OCI-LY7 (cell line): Measurements from ENCODE around the gene COPS7B. TPM values are rescaled to one million over a fixed set of nuclear protein-coding genes. Genes with fewer than 3 reads are reported as not detected.

Experiments
- BruUV-seq: library from RNA; stranded (reverse); fragments of 400-500 nt; replicated peaks from 2 replicates; lab custom pipeline; 2021; lab: Mats Ljungman, UMichigan
- CTCF ChIA-PET: fragments of 300-600 bp; sonication (Branson Sonifier 250); formaldehyde crosslinking; loops from one replicate; lab custom pipeline; 2022; ENCODE audit warnings: antibody characterized with exemption; ENCODE audit not compliant: unreplicated experiment; lab: Charles Lee
- POLR2A ChIA-PET: fragments of 300-600 bp; sonication (Branson Sonifier 250); formaldehyde crosslinking; loops from one replicate; lab custom pipeline; 2022; ENCODE audit warnings: antibody characterized with exemption; lab: Charles Lee
- DNase-seq: peaks from one replicate; pipeline ENCODE4 v3.0.0-alpha.2; 2015; ENCODE audit warnings: low spot score
- H2AFZ ChIP-seq: fragments of 200-600 bp; sonication (generic), shearing (Covaris generic); 2 replicates; pipeline ENCODE4 v1.6.1; 2014; ENCODE audit warnings: mild to moderate bottlenecking, antibody characterized with exemption, low read length, moderate library complexity
- H3K27ac ChIP-seq: fragments of 200-600 bp; sonication (generic); 2 replicates; pipeline ENCODE4 v1.5.1; 2014; ENCODE audit warnings: mixed run types, low read depth, mild to moderate bottlenecking, moderate library complexity, low read length, inconsistent platforms; ENCODE audit not compliant: poor library complexity, severe bottlenecking
- H3K36me3 ChIP-seq: fragments of 200-600 bp; sonication (generic); 2 replicates; pipeline ENCODE4 v1.6.1; 2014; ENCODE audit warnings: mild to moderate bottlenecking, antibody characterized with exemption, low read length, moderate library complexity, mixed read lengths; ENCODE audit not compliant: insufficient read depth
- H3K4me1 ChIP-seq: fragments of 200-600 bp; sonication (generic); 2 replicates; pipeline ENCODE4 v1.5.1; 2014; ENCODE audit warnings: mild to moderate bottlenecking, low read length; ENCODE audit not compliant: insufficient read depth, poor library complexity, severe bottlenecking
- H3K4me2 ChIP-seq: fragments of 200-600 bp; sonication (generic); 2 replicates; pipeline ENCODE4 v1.6.1; 2014; ENCODE audit warnings: mild to moderate bottlenecking, low read length
- H3K4me3 ChIP-seq: fragments of 200-600 bp; sonication (generic); 2 replicates; pipeline ENCODE4 v1.5.1; 2014; ENCODE audit warnings: mild to moderate bottlenecking, low read depth, low read length; ENCODE audit not compliant: poor library complexity, severe bottlenecking
- H3K79me2 ChIP-seq: fragments of 200-600 bp; sonication (generic); 2 replicates; pipeline ENCODE4 v1.6.1; 2016; ENCODE audit warnings: low read depth, mild to moderate bottlenecking, low read length, moderate library complexity, mixed read lengths; ENCODE audit not compliant: insufficient read depth
- H3K9me2 ChIP-seq: fragments of 200-600 bp; sonication (generic); 2 replicates; pipeline ENCODE4 v1.6.1; 2016; ENCODE audit warnings: mild to moderate bottlenecking, low read length, mixed read lengths; ENCODE audit not compliant: insufficient read depth
- H3K9me3 ChIP-seq: fragments of 200-600 bp; sonication (generic); 2 replicates; pipeline ENCODE4 v1.6.1; 2014; ENCODE audit warnings: mild to moderate bottlenecking, mixed run types, low read length, mixed read lengths
- H4K20me1 ChIP-seq: fragments of 200-600 bp; sonication (generic); 2 replicates; pipeline ENCODE4 v1.6.1; 2014; ENCODE audit warnings: mild to moderate bottlenecking, antibody characterized with exemption, low read length, moderate library complexity, mixed read lengths; ENCODE audit not compliant: insufficient read depth
- CTCF ChIP-seq: fragments of 200-600 bp; sonication (generic); conservative IDR thresholded peaks from 2 replicates; pipeline ENCODE4 v1.5.1; 2014; ENCODE audit warnings: mild to moderate bottlenecking, antibody characterized with exemption, low read length, moderate library complexity, mixed read lengths
- EZH2phosphoT487 ChIP-seq: fragments of 200-600 bp; sonication (generic); IDR thresholded peaks from 2 replicates; pipeline ENCODE4 v1.6.1; 2018; ENCODE audit warnings: low read depth, borderline replicate concordance, mild to moderate bottlenecking, mixed run types, antibody characterized with exemption, low read length, moderate library complexity, mixed read lengths
- intact Hi-C: fragments of 100-400 bp; cut with micrococcal nuclease; formaldehyde crosslinking; loops from one replicate; pipeline ENCODE4 v1.10.0; 2022; ENCODE audit not compliant: unreplicated experiment
- total RNA-seq, 2 experiments: library from RNA; depleted of rRNA in 1 of 2; stranded (reverse); fragments of >200 nt in 1 of 2; shearing (Covaris generic) in 1 of 2; gene quantifications; 2 replicates each; pipeline ENCODE4 v1.2.3, GENCODE V29; 2014 to 2022

COPS7B gene
- total RNA-seq, 2 experiments from 2014 or later, result 50.6 to 76.6 TPM

GRCh38 chr2:231785413-231785812 is 832 bp upstream of the COPS7B start:
- intact Hi-C loops, result no loop called here
- peaks cover 23% of the 10 kb centered on the region for H3K36me3 ChIP-seq
- H2AFZ ChIP-seq, result peak overlapping the region; percentile 90
- ChIA-PET CTCF (no interaction called here), POLR2A (interaction anchor here (0.6 to 1.9 kb wide), 4 partner anchors 108 to 174 kb away, joined by 3 to 7 read pairs (median 6); no protein-coding TSS in a partner anchor)
- H3K9me2 ChIP-seq, result no peaks in the 10 kb centered on the region
- peaks cover 12% of the 10 kb centered on the region for H4K20me1 ChIP-seq
- peak overlapping the region; percentile 94 for H3K4me2 ChIP-seq
- H3K79me2 ChIP-seq, result peaks cover 67% of the 10 kb centered on the region
- no peak for DNase-seq
- H3K9me3 ChIP-seq, result no peaks in the 10 kb centered on the region
- BruUV-seq, result no TSS peak
- TF ChIP-seq EZH2phosphoT487, result no peak
- peak overlapping the region; percentile 45 for H3K27ac ChIP-seq
- H3K4me3 ChIP-seq, result peak overlapping the region; percentile 99
- H3K4me1 ChIP-seq, result peaks cover 42% of the 10 kb centered on the region

- no TSS peak for BruUV-seq
- peaks cover 12% of the 10 kb centered on the region for H4K20me1 ChIP-seq
- peak overlapping the region; percentile 94 for H3K4me2 ChIP-seq
- no peaks in the 10 kb centered on the region for H3K9me2 ChIP-seq
- ChIA-PET POLR2A (interaction anchor here (0.6 to 1.9 kb wide), 5 partner anchors 32 to 174 kb away, joined by 3 to 7 read pairs (median 4); no protein-coding TSS in a partner anchor), CTCF (no interaction called here)
- peak overlapping the region; percentile 99 for H3K4me3 ChIP-seq
- peaks cover 42% of the 10 kb centered on the region for H3K4me1 ChIP-seq
- H3K9me3 ChIP-seq, result no peaks in the 10 kb centered on the region
- TF ChIP-seq CTCF, result no peak
- no peak for TF ChIP-seq EZH2phosphoT487
- H3K79me2 ChIP-seq, result peaks cover 68% of the 10 kb centered on the region
- DNase-seq, result no peak
- intact Hi-C loops, result loop anchor here (1.0 kb wide), 2 partner anchors 110 to 172 kb away; no protein-coding TSS in a partner anchor
- H3K27ac ChIP-seq, result peak overlapping the region; percentile 45
- H3K36me3 ChIP-seq, result peaks cover 24% of the 10 kb centered on the region
- H2AFZ ChIP-seq, result peak overlapping the region; percentile 90
Observed at GRCh38 chr2:231785822-231786176, 446 bp upstream of the COPS7B start.

DNA sequence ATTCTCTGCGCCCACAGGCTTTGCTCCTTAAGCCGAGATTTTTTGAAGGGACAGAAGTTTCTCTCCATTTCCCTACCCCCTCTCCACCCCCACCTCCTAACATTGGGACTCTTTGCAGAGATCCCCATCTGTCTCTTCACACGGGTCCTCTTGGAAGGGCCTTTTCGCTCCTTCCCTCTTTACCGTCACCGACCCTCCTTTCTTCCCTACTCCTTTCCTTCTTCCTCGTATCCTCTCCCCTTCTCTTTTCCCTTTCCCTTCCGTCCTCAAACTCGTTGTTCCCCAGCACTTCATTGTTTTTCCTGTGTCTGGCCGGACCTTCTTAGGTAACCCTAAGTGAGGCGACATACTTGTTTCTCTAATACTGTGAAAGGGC is 660 bp downstream of the COPS7B start:
- H3K36me3 ChIP-seq, result peaks cover 35% of the 10 kb centered on the region
- no TSS peak for BruUV-seq
- peaks cover 12% of the 10 kb centered on the region for H4K20me1 ChIP-seq
- ChIA-PET CTCF (no interaction called here), POLR2A (interaction anchor here (0.9 kb wide), 1 partner anchor 33 kb away, joined by 4 read pairs; no protein-coding TSS in a partner anchor)
- peak overlapping the region; percentile 94 for H3K4me2 ChIP-seq
- intact Hi-C loops, result loop anchor here (1.0 kb wide), 2 partner anchors 112 to 174 kb away; no protein-coding TSS in a partner anchor
- H3K9me2 ChIP-seq, result no peaks in the 10 kb centered on the region
- H3K4me3 ChIP-seq, result peak overlapping the region; percentile 99
- H2AFZ ChIP-seq, result no peak overlapping the region
- H3K4me1 ChIP-seq, result peaks cover 42% of the 10 kb centered on the region
- H3K9me3 ChIP-seq, result no peaks in the 10 kb centered on the region
- TF ChIP-seq EZH2phosphoT487 (no peak), CTCF (no peak)
- no peak overlapping the region for H3K27ac ChIP-seq
- H3K79me2 ChIP-seq, result peaks cover 68% of the 10 kb centered on the region
- no peak for DNase-seq
